B cell (primary cell): ENCODE measurements around the gene ADAMTS16. TPM values are rescaled to one million over a fixed set of nuclear protein-coding genes. Genes with fewer than 3 reads are reported as not detected.

Experiments used
- ATAC-seq: fragments of 200-7000 bp; cut with Tn5 transposase; one replicate; pipeline ENCODE4 v1.10.0; 2021; ENCODE audit warnings: low read depth, mild to moderate bottlenecking, moderate number of reproducible peaks, moderate library complexity
- CTCF ChIA-PET: fragments of 350-600 bp; sonication (Branson Sonifier 250); formaldehyde crosslinking; loops from one replicate; lab custom pipeline; 2021; ENCODE audit warnings: antibody characterized with exemption, inconsistent platforms; lab: Charles Lee
- POLR2A ChIA-PET: fragments of 350-600 bp; sonication (Branson Sonifier 250); formaldehyde crosslinking; loops from one replicate; lab custom pipeline; 2021; ENCODE audit warnings: antibody characterized with exemption; lab: Charles Lee
- DNase-seq: peaks from one replicate; pipeline ENCODE4 v3.0.0; 2013
- H2AFZ ChIP-seq: 2 replicates; pipeline ENCODE4 v1.6.1; 2012; ENCODE audit warnings: mild to moderate bottlenecking, low read depth, low read length; ENCODE audit not compliant: insufficient read depth, poor library complexity, severe bottlenecking
- H3K27ac ChIP-seq, 2 donors: 1 replicate in 1 of 2; 2 replicates in 1 of 2; pipeline ENCODE4 v1.5.1; 2012 to 2013; ENCODE audit warnings: low read length in 2 of 2, mild to moderate bottlenecking in 2 of 2, moderate library complexity in 1 of 2
- H3K27me3 ChIP-seq, 4 experiments: fragments of 200-600 bp in 1 of 4; sonication (generic) in 1 of 4; replicated peaks in 1 of 4; 1 replicate in 2 of 4; 2 replicates in 2 of 4; pipeline versions ENCODE4 v1.6.1 to v1.7.0; 2013 to 2016; ENCODE audit warnings: low read length in 3 of 4, mild to moderate bottlenecking in 2 of 4, mixed read lengths in 1 of 4, moderate library complexity in 1 of 4; ENCODE audit not compliant: insufficient read depth in 4 of 4, control insufficient read depth in 3 of 4; ENCODE audit errors: control extremely low read depth in 1 of 4
- H3K36me3 ChIP-seq, 2 experiments: replicated peaks in 1 of 2; 1 replicate in 1 of 2; 2 replicates in 1 of 2; pipeline versions ENCODE4 v1.6.1 to v1.7.1; 2013; ENCODE audit warnings: low read length in 1 of 2; ENCODE audit not compliant: insufficient read depth in 2 of 2, control insufficient read depth in 1 of 2; ENCODE audit errors: control extremely low read depth in 1 of 2, extremely low read depth in 1 of 2
- H3K4me1 ChIP-seq, 2 donors: fragments of 200-600 bp in 1 of 2; sonication (generic) in 1 of 2; 1 replicate in 1 of 2; 2 replicates in 1 of 2; pipeline versions ENCODE4 v1.5.1 to v1.6.1; 2013 to 2017; ENCODE audit warnings: low read length in 2 of 2; ENCODE audit not compliant: control insufficient read depth in 2 of 2, insufficient read depth in 2 of 2
- H3K4me2 ChIP-seq: replicated peaks from 2 replicates; pipeline ENCODE3; 2012; ENCODE audit warnings: mild to moderate bottlenecking, low read depth, low read length; ENCODE audit not compliant: poor library complexity, severe bottlenecking
- H3K4me3 ChIP-seq, 5 experiments: fragments of 200-600 bp in 1 of 5; sonication (generic) in 1 of 5; 1 replicate in 3 of 5; 2 replicates in 2 of 5; pipeline versions ENCODE4 v1.5.1 to v1.7.0; 2011 to 2016; ENCODE audit warnings: low read length in 4 of 5, mild to moderate bottlenecking in 4 of 5, low read depth in 2 of 5, control low read depth in 1 of 5, moderate library complexity in 1 of 5; ENCODE audit not compliant: insufficient read depth in 1 of 5; ENCODE audit errors: control extremely low read depth in 1 of 5, extremely low read depth in 1 of 5
- H3K79me2 ChIP-seq: fragments of 200-600 bp; sonication (generic); one replicate; pipeline ENCODE4 v1.6.0; 2016; ENCODE audit warnings: low read length; ENCODE audit not compliant: control insufficient read depth, insufficient read depth
- H3K9ac ChIP-seq: fragments of 200-600 bp; sonication (generic); 2 replicates; pipeline ENCODE4 v1.6.1; 2017; ENCODE audit warnings: mild to moderate bottlenecking, low read length, moderate library complexity
- H3K9me3 ChIP-seq, 3 donors: one replicate each; pipeline versions ENCODE4 v1.6.1 to v1.7.1; 2013; ENCODE audit warnings: low read length in 2 of 3; ENCODE audit not compliant: control insufficient read depth in 2 of 3, insufficient read depth in 1 of 3; ENCODE audit errors: control extremely low read depth in 1 of 3
- H4K20me1 ChIP-seq: 2 replicates; pipeline ENCODE4 v1.6.0; 2012; ENCODE audit warnings: mild to moderate bottlenecking, low read length; ENCODE audit not compliant: insufficient read depth, control insufficient read depth, poor library complexity, severe bottlenecking
- H3K27ac Mint-ChIP-seq: one replicate; pipeline ENCODE4 v1.8.0; 2021; ENCODE audit warnings: mixed read lengths
- H3K27me3 Mint-ChIP-seq: one replicate; pipeline ENCODE4 v1.8.0; 2021; ENCODE audit warnings: mixed read lengths
- H3K4me1 Mint-ChIP-seq: one replicate; pipeline ENCODE4 v1.8.0; 2021; ENCODE audit warnings: mixed read lengths
- H3K4me3 Mint-ChIP-seq: one replicate; pipeline ENCODE4 v1.8.0; 2021; ENCODE audit warnings: mixed read lengths
- H3K9me3 Mint-ChIP-seq: one replicate; pipeline ENCODE4 v1.8.0; 2022; ENCODE audit warnings: mixed read lengths; ENCODE audit not compliant: insufficient read depth
- CTCF ChIP-seq: fragments of 200-600 bp; IDR thresholded peaks from one replicate; pipeline ENCODE4 v1.8.0; 2022; ENCODE audit warnings: antibody characterized with exemption, mild to moderate bottlenecking
- EZH2 ChIP-seq: IDR thresholded peaks from 2 replicates; pipeline ENCODE4 v1.6.1; 2012; ENCODE audit warnings: borderline replicate concordance, low read depth, mild to moderate bottlenecking, moderate library complexity, low read length; ENCODE audit not compliant: insufficient read depth, poor library complexity, severe bottlenecking
- WGBS: methylation state at CpG from one replicate; pipeline ENCODE4 v1.1.5; 2013; ENCODE audit warnings: missing lambda C conversion rate; ENCODE audit not compliant: insufficient coverage; 5-methylcytosine and 5-hydroxymethylcytosine counted together
- intact Hi-C: fragments of 100-400 bp; cut with micrococcal nuclease; formaldehyde crosslinking; loops from one replicate; pipeline ENCODE4 v1.10.0; 2022
- polyA plus RNA-seq: library from polyadenylated mRNA; depleted of rRNA; stranded (reverse); fragments of >200 nt; gene quantifications from 2 replicates; pipeline ENCODE4 v1.2.3, GENCODE V29; 2012
- total RNA-seq, 2 donors: library from RNA; stranded (reverse); fragments of 120-200 nt in 1 of 2; gene quantifications; 1 replicate in 1 of 2; 2 replicates in 1 of 2; pipeline versions ENCODE4 v1.2.3 to v1.2.4, GENCODE V29; 2013 to 2022

Gene ADAMTS16
- total and polyA plus RNA-seq, 2 donors (not counting 1 experiment from before 2014, with no cell fraction given) = not detected

GRCh38 chr5:5342784-5343183 is 202.7 kb downstream of the ADAMTS16 start:
- peaks cover 7% of the 10 kb centered on the region for H3K27me3 Mint-ChIP-seq
- no peaks in the 10 kb centered on the region for H3K9me3 Mint-ChIP-seq
- no peaks in the 10 kb centered on the region for H3K79me2 ChIP-seq
- no peak overlapping the region for H3K27ac Mint-ChIP-seq
- TF ChIP-seq EZH2 = no peak
- TF ChIP-seq CTCF = no peak
- H3K4me3 ChIP-seq = no peak overlapping the region
- no peaks in the 10 kb centered on the region for H3K4me1 ChIP-seq
- H3K4me3 Mint-ChIP-seq = no peak overlapping the region
- intact Hi-C loops = no loop called here
- no peak overlapping the region for H3K4me2 ChIP-seq
- H3K27ac ChIP-seq = no peak overlapping the region
- no peaks in the 10 kb centered on the region for H3K27me3 ChIP-seq
- DNase-seq (no peak), ATAC-seq (no peak)
- ChIA-PET POLR2A (no interaction called here), CTCF (no interaction called here)
- H4K20me1 ChIP-seq = no peaks in the 10 kb centered on the region
- no peak overlapping the region for H3K9ac ChIP-seq
- no peaks in the 10 kb centered on the region for H3K4me1 Mint-ChIP-seq
- H3K36me3 ChIP-seq = no peaks in the 10 kb centered on the region
- H3K9me3 ChIP-seq = peaks cover 0 to 3% (median 0%) of the 10 kb centered on the region in 3 donors
- H2AFZ ChIP-seq = no peak overlapping the region

- no peak overlapping the region for H3K27ac ChIP-seq
- no peaks in the 10 kb centered on the region for H4K20me1 ChIP-seq
- H2AFZ ChIP-seq = no peak overlapping the region
- Mint-ChIP-seq H3K4me3 (no peak overlapping the region), H3K9me3 (no peaks in the 10 kb centered on the region), H3K4me1 (peaks cover 4% of the 10 kb centered on the region), H3K27me3 (peaks cover 7% of the 10 kb centered on the region), H3K27ac (no peak overlapping the region)
- intact Hi-C loops = no loop called here
- H3K79me2 ChIP-seq = no peaks in the 10 kb centered on the region
- H3K36me3 ChIP-seq = no peaks in the 10 kb centered on the region
- no peak for ATAC-seq
- H3K4me3 ChIP-seq = no peak overlapping the region
- H3K4me2 ChIP-seq = no peak overlapping the region
- WGBS = 88% methylated on average over 6 of the region's 6 CpGs
- POLR2A ChIA-PET = no interaction called here
- TF ChIP-seq EZH2 (no peak), CTCF (no peak)
- H3K27me3 ChIP-seq = no peaks in the 10 kb centered on the region
- CTCF ChIA-PET = no interaction called here
- H3K4me1 ChIP-seq = no peaks in the 10 kb centered on the region
- DNase-seq = no peak
- no peak overlapping the region for H3K9ac ChIP-seq
- H3K9me3 ChIP-seq = peaks cover 0 to 9% (median 0%) of the 10 kb centered on the region in 3 donors
These were observed 203.4 kb downstream of the ADAMTS16 start for GRCh38 chr5:5343568-5343967.
